Aorta (tissue), 4 donors: ENCODE measurements around the gene CLN5. TPM values are rescaled to one million over a fixed set of nuclear protein-coding genes. Genes with fewer than 3 reads are reported as not detected.

ENCODE experiments used
- polyA plus RNA-seq, 2 donors: library from polyadenylated mRNA; stranded (reverse); fragments of 200-250 nt; gene quantifications; one replicate each; pipeline ENCODE4 v1.2.3, GENCODE V29; 2013
- total RNA-seq, 2 donors: library from RNA; stranded (reverse); fragmentation: NEBNext Ultra II Directional; extraction: Animal tissue kit (Norgen Biotek cat#: 25700); gene quantifications; one replicate each; pipeline ENCODE4 v1.2.1, GENCODE V29; 2021
- donor health status: healthy with polysubstance abuse.
- donor health status: Bipolar disorder and iron deficiency.
- donor health status: DM: no; HTN: no; CAD: no.
- donor health status: DM: yes; HTN: yes; CAD: no.

CLN5 gene
- total and polyA plus RNA-seq, 4 donors = 15.4 to 31.7 (median 23.2) TPM

Other genes with a start within 250 kb of the CLN5 start
- 100 to 1,000 TPM in 1 of 2 donors, 10 to 100 TPM in 1; 98.7 to 137 TPM for gene KCTD12, start 105.7 kb upstream of the CLN5 start, total RNA-seq
- gene KCTD12, start 105.7 kb upstream of the CLN5 start, polyA plus RNA-seq = 10 to 100 TPM; 20.8 to 35.6 TPM
- not detected for gene ACOD1, start 43.6 kb upstream of the CLN5 start, total RNA-seq
- gene ACOD1, start 43.6 kb upstream of the CLN5 start, polyA plus RNA-seq = not detected
- gene FBXL3, start 35.1 kb downstream of the CLN5 start, total RNA-seq = 10 to 100 TPM; 62.1 to 73.9 TPM
- 10 to 100 TPM; 38.7 to 58.2 TPM for gene FBXL3, start 35.1 kb downstream of the CLN5 start, polyA plus RNA-seq